Measurements from ENCODE around the gene TTC21A.

Gene TTC21A

GRCh38 chr3:39171860-39172259 lies 64.4 kb downstream of the TTC21A start:
- FAIRE-seq: no peak
- no peak for TF ChIP-seq CTCF (IDR thresholded peaks at IDR 0.05; ENCODE audit: insufficient read depth, missing control alignments)
- DNase-seq (ENCODE audit: insufficient read length, low spot score): no peak

- no peak for TF ChIP-seq CTCF (IDR thresholded peaks at IDR 0.05; ENCODE audit: insufficient read depth, missing control alignments)
- FAIRE-seq (no peak), DNase-seq (ENCODE audit: insufficient read length, low spot score) (no peak)
Measured at GRCh38 chr3:39173318-39174125, 66.0 kb downstream of the TTC21A start.

- DNase-seq (ENCODE audit: insufficient read length, low spot score): no peak
- FAIRE-seq: no peak
- no peak for TF ChIP-seq CTCF (IDR thresholded peaks at IDR 0.05; ENCODE audit: insufficient read depth, missing control alignments)
Measured at GRCh38 chr3:39176025-39176714, 68.7 kb downstream of the TTC21A start.

- DNase-seq (ENCODE audit: insufficient read length, low spot score) (peak; percentile 75), FAIRE-seq (no peak)
- TF ChIP-seq CTCF (IDR thresholded peaks at IDR 0.05; ENCODE audit: insufficient read depth, missing control alignments): no peak
Measured at GRCh38 chr3:39177708-39178332, 70.3 kb downstream of the TTC21A start.

- no peak for DNase-seq (ENCODE audit: insufficient read length, low spot score)
- FAIRE-seq: no peak
- no peak for TF ChIP-seq CTCF (IDR thresholded peaks at IDR 0.05; ENCODE audit: insufficient read depth, missing control alignments)
Measured at GRCh38 chr3:39178553-39178952, 71.1 kb downstream of the TTC21A start.

GRCh38 chr3:39180183-39180545 lies 72.7 kb downstream of the TTC21A start:
- TF ChIP-seq CTCF (IDR thresholded peaks at IDR 0.05; ENCODE audit: insufficient read depth, missing control alignments): no peak
- FAIRE-seq (no peak), DNase-seq (ENCODE audit: insufficient read length, low spot score) (no peak)

All from D721Med (cell line).